ENCODE data around the gene PTPN2. TPM values are rescaled to one million over a fixed set of nuclear protein-coding genes. Genes with fewer than 3 reads are reported as not detected.

PTPN2 gene
- polyA plus RNA-seq, 1 donor from 2014 or later = 45.7 TPM

- Histone ChIP-seq H3K4me2 (ENCODE audit: low read length) (no peak overlapping the region), H3K36me3 (ENCODE audit: insufficient read depth, low read length) (no peaks in the 10 kb centered on the region), H3K9ac (ENCODE audit: low read length) (no peak overlapping the region), H3K4me3 (ENCODE audit: low read length) (no peak overlapping the region), H3K27ac (ENCODE audit: low read length) (no peak overlapping the region), H3F3A (ENCODE audit: insufficient read depth, low read length, poor library complexity, severe bottlenecking) (no peaks in the 10 kb centered on the region), H3K79me2 (replicated peaks; ENCODE audit: insufficient read depth, low read length) (no peaks in the 10 kb centered on the region), H3K9me2 (ENCODE audit: insufficient read depth, low read length) (no peaks in the 10 kb centered on the region), H4K20me1 (ENCODE audit: insufficient read depth) (no peaks in the 10 kb centered on the region), H3K9me3 (ENCODE audit: low read length) (no peaks in the 10 kb centered on the region), H3K27me3 (ENCODE audit: insufficient read depth, low read depth, low read length) (no peaks in the 10 kb centered on the region), H2AFZ (ENCODE audit: low read depth, low read length) (no peak overlapping the region)
- no peak for TF ChIP-seq RAD21 (conservative IDR thresholded peaks at IDR 0.05)
- no peak for TF ChIP-seq REST (IDR thresholded peaks at IDR 0.05; ENCODE audit: borderline replicate concordance)
- TF ChIP-seq CTCF (IDR thresholded peaks at IDR 0.05; ENCODE audit: poor library complexity, severe bottlenecking) = no peak
- no peak for TF ChIP-seq EZH2 (IDR thresholded peaks at IDR 0.05; ENCODE audit: borderline replicate concordance, insufficient read depth, low read length, poor library complexity, severe bottlenecking)
- no peak for TF ChIP-seq SMC3 (conservative IDR thresholded peaks at IDR 0.05; ENCODE audit: poor library complexity)
- no peak for TF ChIP-seq MXI1 (conservative IDR thresholded peaks at IDR 0.05; ENCODE audit: poor library complexity, severe bottlenecking)
- no peak for TF ChIP-seq TAF1 (IDR thresholded peaks at IDR 0.05; ENCODE audit: low read depth)
- TF ChIP-seq POLR2AphosphoS5 (IDR thresholded peaks at IDR 0.05) = no peak
- TF ChIP-seq EP300 (conservative IDR thresholded peaks at IDR 0.05; ENCODE audit: poor library complexity, severe bottlenecking) = no peak
Measured at GRCh38 chr18:12827588-12827987, 56.4 kb downstream of the PTPN2 start.

GRCh38 chr18:12825230-12825629 lies 58.8 kb downstream of the PTPN2 start:
- H3K4me2 ChIP-seq (ENCODE audit: low read length) = no peak overlapping the region
- no peaks in the 10 kb centered on the region for H4K20me1 ChIP-seq (ENCODE audit: insufficient read depth)
- no peaks in the 10 kb centered on the region for H3K9me3 ChIP-seq (ENCODE audit: low read length)
- H3K27me3 ChIP-seq (ENCODE audit: insufficient read depth, low read depth, low read length) = no peaks in the 10 kb centered on the region
- H3K79me2 ChIP-seq (replicated peaks; ENCODE audit: insufficient read depth, low read length) = no peaks in the 10 kb centered on the region
- H2AFZ ChIP-seq (ENCODE audit: low read depth, low read length) = no peak overlapping the region
- H3K9me2 ChIP-seq (ENCODE audit: insufficient read depth, low read length) = no peaks in the 10 kb centered on the region
- H3K9ac ChIP-seq (ENCODE audit: low read length) = no peak overlapping the region
- no peak overlapping the region for H3K4me3 ChIP-seq (ENCODE audit: low read length)
- H3K27ac ChIP-seq (ENCODE audit: low read length) = no peak overlapping the region
- H3K36me3 ChIP-seq (ENCODE audit: insufficient read depth, low read length) = no peaks in the 10 kb centered on the region
- no peak for TF ChIP-seq REST (IDR thresholded peaks at IDR 0.05; ENCODE audit: borderline replicate concordance)
- no peaks in the 10 kb centered on the region for H3F3A ChIP-seq (ENCODE audit: insufficient read depth, low read length, poor library complexity, severe bottlenecking)

All from neural cell (in vitro differentiated cells).